HEK293 (cell line): ENCODE measurements around the gene SF3A1.
"Not testable (repeated sequence)": the region's sequence is repeated elsewhere in the genome, so short reads cannot be mapped to it uniquely, and the experiment has no call there.

ENCODE experiments used
- CTCF ChIA-PET: fragments of 350-600 bp; formaldehyde crosslinking; extraction: SDS; loops from one replicate; lab custom pipeline; 2021; ENCODE audit warnings: antibody characterized with exemption; lab: Yijun Ruan, JAX
- POLR2A ChIA-PET: fragments of 300-600 bp; formaldehyde crosslinking; extraction: SDS; loops from one replicate; lab custom pipeline; 2020; ENCODE audit warnings: antibody characterized with exemption, inconsistent platforms; lab: Yijun Ruan, JAX
- H3K27ac ChIP-seq: fragments of 200-500 bp; sonication (Bioruptor generic); 2 replicates; pipeline ENCODE4 v1.5.1; 2014; ENCODE audit warnings: low read depth, low read length, control low read depth, inconsistent platforms; ENCODE audit errors: extremely low read depth
- H3K36me3 ChIP-seq, 2 experiments: fragments of 200-500 bp in 1 of 2; sonication (Bioruptor generic) in 1 of 2; 1 replicate in 1 of 2; 2 replicates in 1 of 2; pipeline ENCODE4 v1.5.1; 2014 to 2017; ENCODE audit warnings: inconsistent platforms in 2 of 2, low read length in 2 of 2; ENCODE audit not compliant: control insufficient read depth in 2 of 2, insufficient read depth in 1 of 2
- H3K4me1 ChIP-seq: fragments of 200-500 bp; sonication (Bioruptor generic); 2 replicates; pipeline ENCODE4 v1.5.1; 2014; ENCODE audit warnings: mild to moderate bottlenecking, low read length, inconsistent platforms; ENCODE audit not compliant: control insufficient read depth, insufficient read depth
- H3K4me3 ChIP-seq: 2 replicates; pipeline ENCODE4 v1.5.1; 2011; ENCODE audit warnings: low read depth, mild to moderate bottlenecking, control low read depth, low read length, moderate library complexity
- H3K9me3 ChIP-seq: fragments of 200-500 bp; sonication (Bioruptor generic); 2 replicates; pipeline ENCODE4 v1.5.1; 2014; ENCODE audit warnings: low read depth, low read length, inconsistent platforms; ENCODE audit not compliant: control insufficient read depth, insufficient read depth
- BCL11A ChIP-seq: fragments of 450-650 bp; formaldehyde crosslinking; IDR thresholded peaks from 2 replicates; pipeline ENCODE4 v1.5.1; 2016; ENCODE audit warnings: low read depth, missing biosample characterization, missing genetic modification characterization
- GFI1B ChIP-seq: fragments of 450-650 bp; formaldehyde crosslinking; IDR thresholded peaks from 2 replicates; pipeline ENCODE4 v1.5.1; 2016; ENCODE audit warnings: missing biosample characterization, missing genetic modification characterization
- KLF10 ChIP-seq: fragments of 450-650 bp; IDR thresholded peaks from 2 replicates; pipeline ENCODE4 v1.5.1; 2018; ENCODE audit warnings: missing biosample characterization, mild to moderate bottlenecking, missing genetic modification characterization
- MZF1 ChIP-seq: fragments of 450-650 bp; formaldehyde crosslinking; IDR thresholded peaks from 2 replicates; pipeline ENCODE4 v1.5.1; 2017; ENCODE audit warnings: missing biosample characterization, missing genetic modification characterization, borderline replicate concordance
- PRDM1 ChIP-seq: fragments of 450-650 bp; formaldehyde crosslinking; IDR thresholded peaks from 2 replicates; pipeline ENCODE4; 2016; ENCODE audit warnings: missing biosample characterization, missing genetic modification characterization
- SP2 ChIP-seq: fragments of 450-650 bp; formaldehyde crosslinking; IDR thresholded peaks from 2 replicates; pipeline ENCODE4 v1.5.1; 2016; ENCODE audit warnings: missing biosample characterization, missing genetic modification characterization
- ZBTB17 ChIP-seq: fragments of 450-650 bp; formaldehyde crosslinking; IDR thresholded peaks from 2 replicates; pipeline ENCODE4 v1.5.1; 2016; ENCODE audit warnings: missing biosample characterization, missing genetic modification characterization
- ZBTB48 ChIP-seq: fragments of 450-650 bp; formaldehyde crosslinking; IDR thresholded peaks from 2 replicates; pipeline ENCODE4 v1.5.1; 2016; ENCODE audit warnings: missing biosample characterization, missing genetic modification characterization
- ZNF10 ChIP-seq: fragments of 450-650 bp; formaldehyde crosslinking; IDR thresholded peaks from 2 replicates; pipeline ENCODE4 v1.5.1; 2017; ENCODE audit warnings: missing biosample characterization, missing genetic modification characterization
- ZNF121 ChIP-seq: fragments of 450-650 bp; formaldehyde crosslinking; IDR thresholded peaks from 2 replicates; pipeline ENCODE4 v1.5.1; 2016; ENCODE audit warnings: missing biosample characterization, missing genetic modification characterization
- ZNF133 ChIP-seq: fragments of 450-650 bp; formaldehyde crosslinking; IDR thresholded peaks from 2 replicates; pipeline ENCODE4 v1.5.1; 2016; ENCODE audit warnings: missing biosample characterization, missing genetic modification characterization
- ZNF146 ChIP-seq: fragments of 450-650 bp; formaldehyde crosslinking; IDR thresholded peaks from 2 replicates; pipeline ENCODE4 v1.5.1; 2016; ENCODE audit warnings: missing biosample characterization, missing genetic modification characterization
- ZNF174 ChIP-seq: fragments of 450-650 bp; formaldehyde crosslinking; IDR thresholded peaks from 2 replicates; pipeline ENCODE4 v1.5.0; 2017; ENCODE audit warnings: missing biosample characterization, mild to moderate bottlenecking, missing genetic modification characterization
- ZNF266 ChIP-seq: fragments of 450-650 bp; formaldehyde crosslinking; IDR thresholded peaks from 2 replicates; pipeline ENCODE4 v1.5.1; 2016; ENCODE audit warnings: missing biosample characterization, missing genetic modification characterization, low read depth
- ZNF501 ChIP-seq: fragments of 450-650 bp; formaldehyde crosslinking; IDR thresholded peaks from 2 replicates; pipeline ENCODE4 v1.5.1; 2016; ENCODE audit warnings: missing biosample characterization, missing genetic modification characterization
- ZNF791 ChIP-seq: fragments of 450-650 bp; formaldehyde crosslinking; IDR thresholded peaks from 2 replicates; pipeline ENCODE4 v1.5.1; 2016; ENCODE audit warnings: missing biosample characterization, missing genetic modification characterization
- ZNF792 ChIP-seq: fragments of 450-650 bp; formaldehyde crosslinking; IDR thresholded peaks from 2 replicates; pipeline ENCODE4 v1.5.1; 2016; ENCODE audit warnings: missing biosample characterization, missing genetic modification characterization
- ZNF837 ChIP-seq: fragments of 450-650 bp; formaldehyde crosslinking; IDR thresholded peaks from 2 replicates; pipeline ENCODE4 v1.5.1; 2016; ENCODE audit warnings: missing biosample characterization, missing genetic modification characterization
- TF ChIP-seq, protein P1 (sequence below): fragments of 450-650 bp; formaldehyde crosslinking; IDR thresholded peaks from 2 replicates; pipeline ENCODE4 v1.5.1; 2016; ENCODE audit warnings: missing biosample characterization, missing genetic modification characterization
- TF ChIP-seq, protein P2 (sequence below): fragments of 450-650 bp; formaldehyde crosslinking; IDR thresholded peaks from 2 replicates; pipeline ENCODE4 v1.5.1; 2016; ENCODE audit warnings: missing biosample characterization, missing genetic modification characterization

The SF3A1 gene

GRCh38 chr22:30338802-30339201, 17.9 kb downstream of the SF3A1 start (continued):
- no peak for TF ChIP-seq ZNF133 (tag by site-specific recombination)
- TF ChIP-seq, protein P1, sequence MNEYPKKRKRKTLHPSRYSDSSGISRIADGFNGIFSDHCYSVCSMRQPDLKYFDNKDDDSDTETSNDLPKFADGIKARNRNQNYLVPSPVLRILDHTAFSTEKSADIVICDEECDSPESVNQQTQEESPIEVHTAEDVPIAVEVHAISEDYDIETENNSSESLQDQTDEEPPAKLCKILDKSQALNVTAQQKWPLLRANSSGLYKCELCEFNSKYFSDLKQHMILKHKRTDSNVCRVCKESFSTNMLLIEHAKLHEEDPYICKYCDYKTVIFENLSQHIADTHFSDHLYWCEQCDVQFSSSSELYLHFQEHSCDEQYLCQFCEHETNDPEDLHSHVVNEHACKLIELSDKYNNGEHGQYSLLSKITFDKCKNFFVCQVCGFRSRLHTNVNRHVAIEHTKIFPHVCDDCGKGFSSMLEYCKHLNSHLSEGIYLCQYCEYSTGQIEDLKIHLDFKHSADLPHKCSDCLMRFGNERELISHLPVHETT (tag by site-specific recombination) = no peak
- TF ChIP-seq, all 188 proteins: peak for 0

- peaks cover 74 to 100% of the 10 kb centered on the region in 2 experiments for H3K36me3 ChIP-seq
- H3K27ac ChIP-seq, H3K4me3 ChIP-seq, H3K4me1 ChIP-seq, H3K9me3 ChIP-seq: not testable (repeated sequence)
- CTCF ChIA-PET = interaction anchor here (1.8 kb wide), 1 partner anchor 50 kb away, joined by 4 read pairs; no protein-coding TSS in a partner anchor
- POLR2A ChIA-PET = interaction anchor here (0.7 to 1.2 kb wide), 3 partner anchors 11 to 615 kb away, joined by 3 to 5 read pairs (median 3); partner anchors contain the start of genes CCDC157, SF3A1 and TBC1D10A
Measured at GRCh38 chr22:30338341-30338740, 18.4 kb downstream of the SF3A1 start.

- Histone ChIP-seq H3K27ac (no peak overlapping the region), H3K9me3 (no peaks in the 10 kb centered on the region), H3K4me3 (no peak overlapping the region), H3K4me1 (no peaks in the 10 kb centered on the region), H3K36me3 (peaks cover 71 to 100% of the 10 kb centered on the region in 2 experiments)
- ChIA-PET CTCF (interaction anchor here (1.2 to 1.8 kb wide), 2 partner anchors 11 to 49 kb away, joined by 4 read pairs; partner anchors contain the start of gene TBC1D10A), POLR2A (no interaction called here)
- TF ChIP-seq KLF10 = no peak
- no peak for TF ChIP-seq ZBTB48 (tag by site-specific recombination)
- no peak for TF ChIP-seq PRDM1 (tag by site-specific recombination)
- TF ChIP-seq ZBTB17 = no peak
- TF ChIP-seq ZNF266 (tag by site-specific recombination) = no peak
Measured at GRCh38 chr22:30337461-30337778, 19.3 kb downstream of the SF3A1 start.

DNA sequence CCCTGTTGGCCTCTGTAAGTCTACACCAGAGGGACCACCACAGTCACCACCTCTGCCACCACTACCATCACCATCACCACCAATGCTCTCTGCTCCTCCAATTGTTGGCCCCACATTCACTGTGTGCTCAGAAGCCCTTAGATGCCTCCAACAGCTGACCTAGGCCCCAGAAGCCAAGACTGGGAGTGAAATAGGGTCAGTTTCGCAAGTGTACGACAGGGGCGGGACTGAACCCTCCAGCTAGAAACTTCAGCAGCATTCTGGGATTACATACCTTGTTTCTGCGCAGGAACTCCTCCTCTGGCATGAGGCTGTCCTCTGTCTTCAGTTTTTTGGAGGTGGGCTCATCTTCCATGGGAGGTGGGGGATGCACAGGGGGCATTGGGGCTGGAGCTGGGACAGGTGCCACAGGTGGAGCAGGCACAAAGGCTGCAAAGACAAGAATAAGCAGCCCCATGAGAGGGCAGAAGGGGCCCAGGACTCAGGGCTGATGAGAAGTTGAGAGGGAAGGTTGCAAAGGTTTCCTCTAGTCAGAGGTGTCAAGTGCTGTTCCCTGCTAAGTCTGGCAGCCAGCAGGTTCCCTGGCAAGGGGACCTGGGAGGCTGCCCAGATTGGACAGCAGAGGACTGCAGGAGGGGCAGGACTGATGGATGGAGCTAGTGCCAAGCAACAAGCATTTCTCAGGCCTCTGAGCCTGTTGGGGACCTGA, 19.8 kb downstream of the SF3A1 start:
- CTCF ChIA-PET = interaction anchor here (0.7 to 1.8 kb wide), 4 partner anchors 10 to 231 kb away, joined by 4 to 6 read pairs (median 4); partner anchors contain the start of gene TBC1D10A
- Histone ChIP-seq H3K27ac (no peak overlapping the region), H3K9me3 (no peaks in the 10 kb centered on the region), H3K36me3 (peaks cover 66 to 99% of the 10 kb centered on the region in 2 experiments), H3K4me1 (no peaks in the 10 kb centered on the region), H3K4me3 (no peak overlapping the region)
- POLR2A ChIA-PET = interaction anchor here (1.6 kb wide), 1 partner anchor 10 kb away, joined by 7 read pairs; the partner anchor contains the start of gene TBC1D10A
- TF ChIP-seq ZNF791 (tag by site-specific recombination) = no peak
- no peak for TF ChIP-seq ZNF121 (tag by site-specific recombination)
- no peak for TF ChIP-seq SP2 (tag by site-specific recombination)
- no peak for TF ChIP-seq ZNF501
- TF ChIP-seq BCL11A (tag by site-specific recombination) = no peak
- no peak for TF ChIP-seq GFI1B
- TF ChIP-seq ZNF146 = no peak
- no peak for TF ChIP-seq ZNF792
- TF ChIP-seq, protein P2, sequence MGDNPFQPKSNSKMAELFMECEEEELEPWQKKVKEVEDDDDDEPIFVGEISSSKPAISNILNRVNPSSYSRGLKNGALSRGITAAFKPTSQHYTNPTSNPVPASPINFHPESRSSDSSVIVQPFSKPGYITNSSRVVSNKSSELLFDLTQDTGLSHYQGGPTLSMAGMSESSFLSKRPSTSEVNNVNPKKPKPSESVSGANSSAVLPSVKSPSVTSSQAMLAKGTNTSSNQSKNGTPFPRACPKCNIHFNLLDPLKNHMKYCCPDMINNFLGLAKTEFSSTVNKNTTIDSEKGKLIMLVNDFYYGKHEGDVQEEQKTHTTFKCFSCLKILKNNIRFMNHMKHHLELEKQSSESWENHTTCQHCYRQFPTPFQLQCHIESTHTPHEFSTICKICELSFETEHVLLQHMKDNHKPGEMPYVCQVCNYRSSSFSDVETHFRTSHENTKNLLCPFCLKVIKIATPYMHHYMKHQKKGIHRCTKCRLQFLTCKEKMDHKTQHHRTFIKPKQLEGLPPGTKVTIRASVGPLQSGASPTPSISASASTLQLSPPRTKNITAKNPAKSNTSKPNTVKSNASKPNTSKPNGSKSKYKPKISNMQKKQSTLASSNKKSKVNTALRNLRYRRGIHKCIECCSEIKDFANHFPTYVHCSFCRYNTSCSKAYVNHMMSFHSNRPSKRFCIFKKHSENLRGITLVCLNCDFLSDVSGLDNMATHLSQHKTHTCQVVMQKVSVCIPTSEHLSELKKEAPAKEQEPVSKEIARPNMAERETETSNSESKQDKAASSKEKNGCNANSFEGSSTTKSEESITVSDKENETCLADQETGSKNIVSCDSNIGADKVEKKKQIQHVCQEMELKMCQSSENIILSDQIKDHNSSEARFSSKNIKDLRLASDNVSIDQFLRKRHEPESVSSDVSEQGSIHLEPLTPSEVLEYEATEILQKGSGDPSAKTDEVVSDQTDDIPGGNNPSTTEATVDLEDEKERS (tag by site-specific recombination) = no peak
- no peak for TF ChIP-seq ZNF837 (tag by site-specific recombination)
- no peak for TF ChIP-seq ZNF174 (tag by site-specific recombination)
- no peak for TF ChIP-seq MZF1 (tag by site-specific recombination)
- no peak for TF ChIP-seq ZNF10
